MM.1S (cell line): ENCODE results near the gene LCA5L.

ENCODE experiments used
- CTCF ChIP-seq: fragments of 300-600 bp; sonication (generic); IDR thresholded peaks from 2 replicates; pipeline ENCODE4 v1.5.1; 2016; ENCODE audit warnings: antibody characterized with exemption, low read length, mixed read lengths
- EZH2 ChIP-seq: fragments of 300-600 bp; sonication (generic); optimal IDR thresholded peaks from 2 replicates; pipeline ENCODE3; 2017; ENCODE audit warnings: low read depth, mild to moderate bottlenecking, antibody characterized with exemption, low read length, mixed read lengths

GRCh38 chr21:39374046-39374445 is 71.5 kb downstream of the LCA5L start:
- TF ChIP-seq CTCF (no peak), EZH2 (no peak)
